ENCODE results near the gene PLXNA2. TPM values are rescaled to one million over a fixed set of nuclear protein-coding genes. Genes with fewer than 3 reads are reported as not detected.

PLXNA2 gene
- total RNA-seq, 2 donors from 2014 or later: 7.3 to 8.9 TPM

GRCh38 chr1:207984831-207985572, 259.2 kb downstream of the PLXNA2 start:
- Histone ChIP-seq H3K27ac (no peak overlapping the region), H3K4me1 (replicated peaks) (no peaks in the 10 kb centered on the region), H3K9me3 (no peaks in the 10 kb centered on the region), H3K36me3 (no peaks in the 10 kb centered on the region), H3K4me3 (no peak overlapping the region), H3K27me3 (replicated peaks; ENCODE audit: insufficient read depth) (no peaks in the 10 kb centered on the region)
- intact Hi-C loops (cut with DNase I): no loop called here
- WGBS: 82% methylated on average over 4 of the region's 4 CpGs
- no peak for TF ChIP-seq CTCF (IDR thresholded peaks at IDR 0.05)
- TF ChIP-seq POLR2A (IDR thresholded peaks at IDR 0.05): no peak
- no peak for TF ChIP-seq POLR2AphosphoS5 (IDR thresholded peaks at IDR 0.05)
- DNase-seq (ENCODE audit: low spot score): no peak

- no peak for TF ChIP-seq POLR2AphosphoS5 (IDR thresholded peaks at IDR 0.05)
- TF ChIP-seq CTCF (IDR thresholded peaks at IDR 0.05): no peak
- no peak for TF ChIP-seq POLR2A (IDR thresholded peaks at IDR 0.05)
These were observed 261.0 kb downstream of the PLXNA2 start for GRCh38 chr1:207983044-207983635.

DNA sequence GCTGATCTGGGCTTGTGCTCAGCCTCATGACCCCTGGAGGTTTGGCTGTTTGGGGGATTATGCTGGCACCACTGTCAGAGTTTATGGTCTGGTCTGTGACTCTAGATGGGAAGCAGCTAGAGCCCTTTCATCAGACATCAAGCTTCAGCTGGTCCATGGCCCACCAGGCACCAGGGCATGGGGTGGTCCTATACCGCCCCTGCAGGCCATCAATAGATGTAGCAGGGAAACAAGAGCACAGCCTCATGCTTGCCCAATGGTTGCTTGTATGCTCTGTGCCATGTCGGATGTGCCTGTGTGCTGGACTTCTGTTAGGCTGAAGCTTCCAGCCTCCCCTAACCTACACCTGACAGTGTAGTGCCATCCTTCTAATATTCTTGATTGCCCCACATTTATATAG, 262.2 kb downstream of the PLXNA2 start:
- Histone ChIP-seq H3K36me3 (no peaks in the 10 kb centered on the region), H3K9me3 (no peaks in the 10 kb centered on the region), H3K27me3 (replicated peaks; ENCODE audit: insufficient read depth) (no peaks in the 10 kb centered on the region), H3K27ac (no peak overlapping the region), H3K4me3 (no peak overlapping the region), H3K4me1 (replicated peaks) (no peaks in the 10 kb centered on the region)
- TF ChIP-seq CTCF (IDR thresholded peaks at IDR 0.05): no peak
- no peak for TF ChIP-seq POLR2A (IDR thresholded peaks at IDR 0.05)
- TF ChIP-seq POLR2AphosphoS5 (IDR thresholded peaks at IDR 0.05): no peak
- no peak for DNase-seq (ENCODE audit: low spot score)
- intact Hi-C loops (cut with DNase I): no loop called here
- WGBS: 57% methylated on average over 2 of the region's 2 CpGs

More at GRCh38 chr1:207983044-207983635, 261.0 kb downstream of the PLXNA2 start:
- no peaks in the 10 kb centered on the region for H3K36me3 ChIP-seq
- H3K27ac ChIP-seq: no peak overlapping the region
- 71% methylated on average over 6 of the region's 6 CpGs for WGBS
- intact Hi-C loops (cut with DNase I): no loop called here
- DNase-seq (ENCODE audit: low spot score): no peak
- no peaks in the 10 kb centered on the region for H3K4me1 ChIP-seq (replicated peaks)
- no peaks in the 10 kb centered on the region for H3K9me3 ChIP-seq
- no peaks in the 10 kb centered on the region for H3K27me3 ChIP-seq (replicated peaks; ENCODE audit: insufficient read depth)
- H3K4me3 ChIP-seq: no peak overlapping the region

- H3K9me3 ChIP-seq: no peaks in the 10 kb centered on the region
- TF ChIP-seq POLR2AphosphoS5 (IDR thresholded peaks at IDR 0.05) (no peak), POLR2A (IDR thresholded peaks at IDR 0.05) (no peak)
- WGBS: 82% methylated on average over 4 of the region's 4 CpGs
- H3K36me3 ChIP-seq: no peaks in the 10 kb centered on the region
- no peak for DNase-seq (ENCODE audit: low spot score)
- intact Hi-C loops (cut with DNase I): no loop called here
- H3K27ac ChIP-seq: no peak overlapping the region
- no peaks in the 10 kb centered on the region for H3K4me1 ChIP-seq (replicated peaks)
- H3K4me3 ChIP-seq: no peak overlapping the region
- no peaks in the 10 kb centered on the region for H3K27me3 ChIP-seq (replicated peaks; ENCODE audit: insufficient read depth)
These were observed 265.7 kb downstream of the PLXNA2 start for GRCh38 chr1:207978441-207978840.

DNA sequence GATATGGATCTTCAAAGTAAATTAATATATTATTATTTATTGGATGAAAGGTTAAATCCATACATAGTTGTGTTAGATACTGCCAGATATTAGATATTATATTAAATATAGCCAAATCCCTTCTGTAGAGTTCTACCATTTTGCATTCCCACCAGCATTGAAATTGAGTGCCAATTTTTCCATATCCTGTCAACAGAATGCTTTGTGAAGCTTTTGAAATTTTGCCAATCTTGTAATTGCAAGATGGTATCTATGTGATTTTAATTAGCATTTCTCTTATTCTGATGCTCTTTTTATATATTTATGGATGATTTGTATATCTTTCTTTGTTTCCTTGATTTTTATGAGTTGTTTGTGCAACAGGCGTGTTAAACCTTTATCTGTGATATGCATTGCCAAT, 266.3 kb downstream of the PLXNA2 start:
- Histone ChIP-seq H3K9me3 (no peaks in the 10 kb centered on the region), H3K27me3 (replicated peaks; ENCODE audit: insufficient read depth) (no peaks in the 10 kb centered on the region), H3K4me1 (replicated peaks) (no peaks in the 10 kb centered on the region), H3K27ac (no peak overlapping the region), H3K4me3 (no peak overlapping the region), H3K36me3 (no peaks in the 10 kb centered on the region)
- 77% methylated on average over 1 of the region's 1 CpG for WGBS
- intact Hi-C loops (cut with DNase I): no loop called here
- TF ChIP-seq CTCF (IDR thresholded peaks at IDR 0.05) (no peak), POLR2AphosphoS5 (IDR thresholded peaks at IDR 0.05) (no peak), POLR2A (IDR thresholded peaks at IDR 0.05) (no peak)
- no peak for DNase-seq (ENCODE audit: low spot score)
